T-cell (primary cell): Measurements from ENCODE around the gene CYP2C19. TPM values are rescaled to one million over a fixed set of nuclear protein-coding genes. Genes with fewer than 3 reads are reported as not detected.
"Not testable (repeated sequence)": the region's sequence is repeated elsewhere in the genome, so short reads cannot be mapped to it uniquely, and the experiment has no call there.

Source experiments
- ATAC-seq, 4 experiments: fragments of 200-7000 bp in 3 of 4; fragments of 150-1000 bp in 1 of 4; cut with Tn5 transposase; replicated peaks in 1 of 4; 1 replicate in 3 of 4; 2 replicates in 1 of 4; pipeline ENCODE4 v1.10.0; 2021; ENCODE audit warnings: moderate library complexity in 3 of 4, mild to moderate bottlenecking in 2 of 4, moderate number of reproducible peaks in 1 of 4
- CTCF ChIA-PET, 2 donors: fragments of 300-600 bp; sonication (Branson Sonifier 250); formaldehyde crosslinking; loops; one replicate each; lab custom pipeline; 2022; ENCODE audit warnings: antibody characterized with exemption in 2 of 2; lab: Charles Lee
- POLR2A ChIA-PET, 2 donors: fragments of 300-600 bp; sonication (Branson Sonifier 250); formaldehyde crosslinking; loops; one replicate each; lab custom pipeline; 2022; ENCODE audit warnings: antibody characterized with exemption in 2 of 2; lab: Charles Lee
- DNase-seq, 35 experiments: peaks; one replicate each; pipeline versions ENCODE4 v3.0.0 to v3.0.0-alpha.2; 2013 to 2023
- H3K27ac ChIP-seq: one replicate; pipeline ENCODE4 v1.5.1; 2013; ENCODE audit warnings: low read length
- H3K27me3 ChIP-seq, 2 experiments: replicated peaks in 1 of 2; 1 replicate in 1 of 2; 2 replicates in 1 of 2; pipeline versions ENCODE4 v1.6.1 to v1.7.0; 2013; ENCODE audit warnings: low read length in 1 of 2, mixed read lengths in 1 of 2; ENCODE audit not compliant: control insufficient read depth in 2 of 2, insufficient read depth in 2 of 2; ENCODE audit errors: extremely low read depth in 1 of 2
- H3K36me3 ChIP-seq, 2 donors: 1 replicate in 1 of 2; 2 replicates in 1 of 2; pipeline versions ENCODE4 v1.6.1 to v1.7.0; 2013; ENCODE audit warnings: low read length in 1 of 2; ENCODE audit not compliant: control insufficient read depth in 2 of 2, insufficient read depth in 1 of 2; ENCODE audit errors: extremely low read depth in 1 of 2
- H3K4me1 ChIP-seq, 2 experiments: 1 replicate in 1 of 2; 2 replicates in 1 of 2; pipeline versions ENCODE4 v1.6.1 to v1.7.0; 2013; ENCODE audit warnings: low read length in 2 of 2, mixed read lengths in 1 of 2; ENCODE audit not compliant: insufficient read depth in 2 of 2, control insufficient read depth in 1 of 2; ENCODE audit errors: extremely low read depth in 1 of 2
- H3K4me3 ChIP-seq, 2 donors: 1 replicate in 1 of 2; 2 replicates in 1 of 2; pipeline versions ENCODE4 v1.5.1 to v1.7.0; 2013; ENCODE audit warnings: mild to moderate bottlenecking in 2 of 2, low read length in 1 of 2, moderate library complexity in 1 of 2; ENCODE audit not compliant: control insufficient read depth in 1 of 2; ENCODE audit errors: extremely low read depth in 1 of 2
- H3K9me3 ChIP-seq: 2 replicates; pipeline ENCODE4 v1.7.0; 2013
- H3K27ac Mint-ChIP-seq, 2 donors: one replicate each; pipeline ENCODE4 v1.8.0; 2020 to 2021; ENCODE audit warnings: mild to moderate bottlenecking in 2 of 2, mixed read lengths in 2 of 2
- H3K27me3 Mint-ChIP-seq, 2 donors: one replicate each; pipeline ENCODE4 v1.8.0; 2021 to 2022; ENCODE audit warnings: mixed read lengths in 2 of 2
- H3K36me3 Mint-ChIP-seq: one replicate; pipeline ENCODE4 v1.8.0; 2021; ENCODE audit warnings: mixed read lengths
- H3K4me1 Mint-ChIP-seq, 3 donors: one replicate each; pipeline ENCODE4 v1.8.0; 2020 to 2022; ENCODE audit warnings: mixed read lengths in 3 of 3, mild to moderate bottlenecking in 1 of 3
- H3K4me3 Mint-ChIP-seq, 3 donors: one replicate each; pipeline ENCODE4 v1.8.0; 2020 to 2022; ENCODE audit warnings: mild to moderate bottlenecking in 3 of 3, mixed read lengths in 3 of 3, moderate library complexity in 3 of 3
- H3K9me3 Mint-ChIP-seq, 3 donors: one replicate each; pipeline ENCODE4 v1.8.0; 2020 to 2022; ENCODE audit warnings: mixed read lengths in 3 of 3
- WGBS: methylation state at CpG from one replicate; pipeline ENCODE4 v1.1.5; 2013; ENCODE audit warnings: missing lambda C conversion rate; ENCODE audit not compliant: insufficient coverage; 5-methylcytosine and 5-hydroxymethylcytosine counted together
- total RNA-seq, 35 experiments: library from RNA in 6 of 35; stranded (reverse) in 6 of 35; fragments of 120-200 nt in 1 of 35; gene quantifications; one replicate each; pipeline versions ENCODE4 v1.2.1 to v1.2.4 and lab custom pipeline; 2013 to 2026

Gene CYP2C19
- total RNA-seq, 5 donors from 2014 or later (not counting 1 experiment from before 2014, with no cell fraction given): not detected

DNA sequence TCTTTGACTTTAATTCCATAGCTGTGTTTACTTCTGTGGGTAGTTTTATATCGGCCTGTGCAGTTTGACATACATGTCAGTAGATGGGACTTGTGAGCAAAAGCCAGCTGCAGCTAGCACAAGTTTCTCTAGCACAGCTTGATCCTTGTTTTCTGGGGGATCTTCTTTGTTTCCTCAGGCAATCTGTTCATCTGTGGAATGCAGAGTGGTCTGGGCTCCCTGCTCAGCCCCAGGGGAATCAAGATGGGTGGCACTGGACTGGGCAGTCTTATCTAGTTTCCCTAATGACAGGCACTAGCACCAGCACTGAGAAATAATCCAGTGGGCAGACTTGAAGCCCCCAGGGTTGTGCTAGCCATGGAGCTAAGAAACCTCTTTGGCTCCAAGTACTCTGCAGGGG lies 40.8 kb downstream of the CYP2C19 start:
- 100% methylated on average over 1 of the region's 1 CpG for WGBS
- Mint-ChIP-seq H3K9me3 (peaks cover 9 to 15% (median 11%) of the 10 kb centered on the region in 3 donors), H3K27me3 (no peaks in the 10 kb centered on the region), H3K36me3 (no peaks in the 10 kb centered on the region), H3K4me3 (no peak overlapping the region), H3K4me1 (no peaks in the 10 kb centered on the region), H3K27ac (no peak overlapping the region)
- POLR2A ChIA-PET: no interaction called here
- H3K4me3 ChIP-seq: no peak overlapping the region
- CTCF ChIA-PET: no interaction called here
- H3K27me3 ChIP-seq: no peaks in the 10 kb centered on the region
- H3K36me3 ChIP-seq: no peaks in the 10 kb centered on the region
- no peaks in the 10 kb centered on the region for H3K4me1 ChIP-seq
- ATAC-seq (no peak), DNase-seq (no peak)
- H3K27ac ChIP-seq: no peak overlapping the region
- no peaks in the 10 kb centered on the region for H3K9me3 ChIP-seq

- H3K4me1 ChIP-seq, POLR2A ChIA-PET, H3K9me3 ChIP-seq, H3K27ac ChIP-seq, H3K4me3 Mint-ChIP-seq, CTCF ChIA-PET, H3K36me3 ChIP-seq, H3K27me3 Mint-ChIP-seq, DNase-seq, H3K27ac Mint-ChIP-seq, H3K36me3 Mint-ChIP-seq, H3K4me1 Mint-ChIP-seq, H3K4me3 ChIP-seq, H3K27me3 ChIP-seq, ATAC-seq: not testable (repeated sequence)
- 60% methylated on average over 1 of the region's 13 CpGs for WGBS
- H3K9me3 Mint-ChIP-seq: peaks cover 12 to 25% (median 12%) of the 10 kb centered on the region in 3 donors
These were observed 67.5 kb downstream of the CYP2C19 start for GRCh38 chr10:94830025-94830424.

DNA sequence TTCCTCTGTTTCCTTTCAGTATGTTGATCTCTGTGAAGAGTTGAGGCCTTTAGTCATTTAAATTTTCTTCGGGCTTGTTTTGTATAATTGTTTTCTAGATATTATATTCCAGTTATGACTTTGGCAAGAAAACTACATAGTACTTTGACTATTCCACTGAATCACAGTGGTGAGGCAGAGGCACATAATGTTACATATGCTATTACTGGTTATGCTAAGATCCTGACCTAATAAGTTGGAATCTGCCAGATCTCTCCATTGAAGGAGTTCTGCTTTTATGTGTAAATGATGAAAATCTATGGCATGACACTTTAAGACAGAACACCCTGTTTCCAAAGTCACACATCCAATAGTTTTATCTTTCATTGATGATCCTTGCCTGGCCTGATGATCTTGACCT lies 83.7 kb downstream of the CYP2C19 start:
- no peaks in the 10 kb centered on the region for H3K36me3 ChIP-seq
- ATAC-seq (no peak), DNase-seq (no peak)
- H3K27ac ChIP-seq: no peak overlapping the region
- H3K4me1 Mint-ChIP-seq: no peaks in the 10 kb centered on the region
- H3K27ac Mint-ChIP-seq: no peak overlapping the region
- peaks cover 0 to 4% of the 10 kb centered on the region in 2 donors for H3K27me3 Mint-ChIP-seq
- no peak overlapping the region for H3K4me3 ChIP-seq
- POLR2A ChIA-PET: no interaction called here
- H3K4me3 Mint-ChIP-seq: no peak overlapping the region
- no peaks in the 10 kb centered on the region for H3K4me1 ChIP-seq
- peaks cover 2 to 13% (median 4%) of the 10 kb centered on the region in 3 donors for H3K9me3 Mint-ChIP-seq
- no peaks in the 10 kb centered on the region for H3K9me3 ChIP-seq
- H3K27me3 ChIP-seq: no peaks in the 10 kb centered on the region
- H3K36me3 Mint-ChIP-seq: no peaks in the 10 kb centered on the region
- CTCF ChIA-PET: no interaction called here
- no CpG with 5 or more reads among the region's 1 CpG for WGBS

DNA sequence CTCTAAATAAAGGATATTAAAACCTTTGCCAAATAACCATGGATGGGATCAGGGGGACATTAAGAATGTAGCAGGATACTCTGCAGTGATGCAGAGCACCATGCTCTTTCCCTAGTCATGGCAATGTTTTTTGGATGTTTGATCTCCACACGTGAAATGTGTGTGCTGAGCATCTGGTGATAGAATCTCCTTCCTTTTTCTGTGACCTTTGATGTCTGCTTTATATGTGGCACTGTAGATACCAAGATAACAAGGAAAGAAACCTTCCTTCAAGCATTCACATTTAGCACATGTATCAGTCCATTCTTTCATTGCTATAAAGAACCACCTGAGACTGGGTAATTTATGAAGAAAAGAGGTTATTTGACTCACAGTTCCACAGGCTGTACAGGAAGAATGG lies 88.3 kb downstream of the CYP2C19 start:
- DNase-seq: no peak
- Histone ChIP-seq H3K27ac (no peak overlapping the region), H3K36me3 (no peaks in the 10 kb centered on the region), H3K27me3 (no peaks in the 10 kb centered on the region), H3K4me1 (no peaks in the 10 kb centered on the region), H3K4me3 (no peak overlapping the region), H3K9me3 (no peaks in the 10 kb centered on the region)
- Mint-ChIP-seq H3K4me1 (no peaks in the 10 kb centered on the region), H3K4me3 (no peak overlapping the region), H3K36me3 (no peaks in the 10 kb centered on the region), H3K27me3 (peaks cover 0 to 4% of the 10 kb centered on the region in 2 donors), H3K9me3 (peaks cover 2 to 17% (median 4%) of the 10 kb centered on the region in 3 donors), H3K27ac (no peak overlapping the region)
- ATAC-seq: no peak
- WGBS: no CpG with 5 or more reads among the region's 1 CpG
- POLR2A ChIA-PET: no interaction called here
- CTCF ChIA-PET: no interaction called here

- DNase-seq (no peak), ATAC-seq (no peak)
- Histone ChIP-seq H3K4me1 (no peaks in the 10 kb centered on the region), H3K9me3 (no peaks in the 10 kb centered on the region), H3K36me3 (no peaks in the 10 kb centered on the region), H3K4me3 (no peak overlapping the region), H3K27me3 (no peaks in the 10 kb centered on the region), H3K27ac (no peak overlapping the region)
- no peak overlapping the region for H3K27ac Mint-ChIP-seq
- no peaks in the 10 kb centered on the region for H3K4me1 Mint-ChIP-seq
- ChIA-PET CTCF (no interaction called here), POLR2A (no interaction called here)
- H3K36me3 Mint-ChIP-seq: no peaks in the 10 kb centered on the region
- peaks cover under 1 to 17% (median 2%) of the 10 kb centered on the region in 3 donors for H3K9me3 Mint-ChIP-seq
- H3K4me3 Mint-ChIP-seq: no peak overlapping the region
- peaks cover 0 to 4% of the 10 kb centered on the region in 2 donors for H3K27me3 Mint-ChIP-seq
These were observed 88.8 kb downstream of the CYP2C19 start for GRCh38 chr10:94851263-94851662.

DNA sequence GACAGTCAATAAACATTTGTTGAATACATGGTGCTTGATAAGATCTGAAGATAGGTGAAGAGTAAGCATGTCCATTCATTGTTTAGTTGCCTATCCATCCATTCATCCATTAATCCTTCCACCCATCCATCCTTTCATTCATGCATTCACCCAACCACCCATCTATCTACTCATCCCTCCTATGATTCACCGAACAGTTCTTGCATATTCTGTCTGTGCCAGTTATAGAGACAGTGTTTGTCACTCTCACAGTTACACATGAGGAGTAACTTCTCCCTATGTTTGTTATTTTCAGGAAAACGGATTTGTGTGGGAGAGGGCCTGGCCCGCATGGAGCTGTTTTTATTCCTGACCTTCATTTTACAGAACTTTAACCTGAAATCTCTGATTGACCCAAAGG lies 90.0 kb downstream of the CYP2C19 start:
- DNase-seq: no peak
- no peak overlapping the region for H3K27ac Mint-ChIP-seq
- ChIA-PET POLR2A (no interaction called here), CTCF (no interaction called here)
- Histone ChIP-seq H3K27me3 (no peaks in the 10 kb centered on the region), H3K27ac (no peak overlapping the region), H3K9me3 (no peaks in the 10 kb centered on the region), H3K4me1 (no peaks in the 10 kb centered on the region), H3K36me3 (no peaks in the 10 kb centered on the region), H3K4me3 (no peak overlapping the region)
- H3K36me3 Mint-ChIP-seq: no peaks in the 10 kb centered on the region
- no peak overlapping the region for H3K4me3 Mint-ChIP-seq
- WGBS: no CpG with 5 or more reads among the region's 3 CpGs
- no peak for ATAC-seq
- no peaks in the 10 kb centered on the region for H3K4me1 Mint-ChIP-seq
- H3K27me3 Mint-ChIP-seq: peaks cover 0 to 4% of the 10 kb centered on the region in 2 donors
- H3K9me3 Mint-ChIP-seq: peaks cover 2 to 22% (median 3%) of the 10 kb centered on the region in 3 donors

DNA sequence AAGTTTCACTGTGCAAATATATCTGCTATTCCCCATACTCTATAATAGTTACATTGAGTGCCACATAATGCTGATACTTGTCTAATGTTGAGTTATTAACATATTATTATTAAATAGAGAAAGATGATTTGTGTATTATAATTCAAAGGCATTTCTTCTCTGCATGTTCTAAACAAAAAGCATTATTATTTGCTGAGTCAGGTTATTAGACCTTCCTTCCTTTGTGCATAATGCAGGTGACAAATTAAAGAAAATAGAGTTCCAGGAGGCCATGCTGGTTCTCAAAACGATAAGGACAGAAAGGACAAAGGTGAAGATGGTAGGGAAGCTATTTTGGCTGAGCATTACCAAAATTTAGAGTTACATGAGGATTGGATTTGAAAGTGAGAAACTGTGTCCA lies 90.6 kb downstream of the CYP2C19 start:
- Mint-ChIP-seq H3K27ac (no peak overlapping the region), H3K36me3 (no peaks in the 10 kb centered on the region), H3K27me3 (peaks cover 0 to 4% of the 10 kb centered on the region in 2 donors), H3K4me1 (no peaks in the 10 kb centered on the region), H3K9me3 (peaks cover 2 to 24% (median 3%) of the 10 kb centered on the region in 3 donors), H3K4me3 (no peak overlapping the region)
- ChIA-PET CTCF (no interaction called here), POLR2A (no interaction called here)
- Histone ChIP-seq H3K27ac (no peak overlapping the region), H3K4me1 (no peaks in the 10 kb centered on the region), H3K4me3 (no peak overlapping the region), H3K9me3 (no peaks in the 10 kb centered on the region), H3K27me3 (peaks cover 0 to 2% of the 10 kb centered on the region in 2 experiments), H3K36me3 (no peaks in the 10 kb centered on the region)
- DNase-seq (no peak), ATAC-seq (no peak)
- 88% methylated on average over 1 of the region's 1 CpG for WGBS
